ENCODE results near the gene NTM. TPM values are rescaled to one million over a fixed set of nuclear protein-coding genes. Genes with fewer than 3 reads are reported as not detected.

Gene NTM
- total RNA-seq, 1 donor from 2014 or later, result 82.7 TPM

DNA sequence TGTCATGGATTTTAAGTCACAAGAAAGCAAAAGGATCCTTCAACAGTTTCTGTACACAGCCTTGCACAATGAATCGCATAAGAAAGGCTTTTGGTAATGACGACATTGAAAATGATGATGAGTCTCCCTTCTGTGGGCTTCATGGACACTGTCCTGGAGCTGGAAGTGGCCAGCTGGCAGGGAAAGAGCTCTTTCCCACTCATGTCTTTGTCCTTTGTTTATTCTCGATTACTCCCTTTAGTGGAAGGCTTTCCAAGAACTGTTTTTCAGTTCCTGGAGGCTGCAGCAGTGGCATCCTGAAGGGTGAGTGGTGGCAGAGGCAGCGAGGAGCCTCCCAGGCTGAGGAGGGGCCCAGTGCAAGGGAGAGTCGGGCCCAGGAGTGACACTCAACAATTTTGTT is 505.2 kb downstream of the NTM start:
- H3K27ac Mint-ChIP-seq (ENCODE audit: unreplicated experiment), result no peak overlapping the region
- H3K36me3 Mint-ChIP-seq (ENCODE audit: unreplicated experiment), result no peaks in the 10 kb centered on the region
- H3K4me3 Mint-ChIP-seq (ENCODE audit: unreplicated experiment), result no peak overlapping the region
- DNase-seq (ENCODE audit: extremely low spot score, unreplicated experiment), result no peak
- no peaks in the 10 kb centered on the region for H3K9me3 Mint-ChIP-seq (ENCODE audit: unreplicated experiment)
- TF ChIP-seq, protein P1, sequence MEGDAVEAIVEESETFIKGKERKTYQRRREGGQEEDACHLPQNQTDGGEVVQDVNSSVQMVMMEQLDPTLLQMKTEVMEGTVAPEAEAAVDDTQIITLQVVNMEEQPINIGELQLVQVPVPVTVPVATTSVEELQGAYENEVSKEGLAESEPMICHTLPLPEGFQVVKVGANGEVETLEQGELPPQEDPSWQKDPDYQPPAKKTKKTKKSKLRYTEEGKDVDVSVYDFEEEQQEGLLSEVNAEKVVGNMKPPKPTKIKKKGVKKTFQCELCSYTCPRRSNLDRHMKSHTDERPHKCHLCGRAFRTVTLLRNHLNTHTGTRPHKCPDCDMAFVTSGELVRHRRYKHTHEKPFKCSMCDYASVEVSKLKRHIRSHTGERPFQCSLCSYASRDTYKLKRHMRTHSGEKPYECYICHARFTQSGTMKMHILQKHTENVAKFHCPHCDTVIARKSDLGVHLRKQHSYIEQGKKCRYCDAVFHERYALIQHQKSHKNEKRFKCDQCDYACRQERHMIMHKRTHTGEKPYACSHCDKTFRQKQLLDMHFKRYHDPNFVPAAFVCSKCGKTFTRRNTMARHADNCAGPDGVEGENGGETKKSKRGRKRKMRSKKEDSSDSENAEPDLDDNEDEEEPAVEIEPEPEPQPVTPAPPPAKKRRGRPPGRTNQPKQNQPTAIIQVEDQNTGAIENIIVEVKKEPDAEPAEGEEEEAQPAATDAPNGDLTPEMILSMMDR (IDR thresholded peaks at IDR 0.05), result no peak
- H3K4me1 Mint-ChIP-seq (ENCODE audit: unreplicated experiment), result no peaks in the 10 kb centered on the region
- no peaks in the 10 kb centered on the region for H3K27me3 Mint-ChIP-seq (ENCODE audit: unreplicated experiment)

DNA sequence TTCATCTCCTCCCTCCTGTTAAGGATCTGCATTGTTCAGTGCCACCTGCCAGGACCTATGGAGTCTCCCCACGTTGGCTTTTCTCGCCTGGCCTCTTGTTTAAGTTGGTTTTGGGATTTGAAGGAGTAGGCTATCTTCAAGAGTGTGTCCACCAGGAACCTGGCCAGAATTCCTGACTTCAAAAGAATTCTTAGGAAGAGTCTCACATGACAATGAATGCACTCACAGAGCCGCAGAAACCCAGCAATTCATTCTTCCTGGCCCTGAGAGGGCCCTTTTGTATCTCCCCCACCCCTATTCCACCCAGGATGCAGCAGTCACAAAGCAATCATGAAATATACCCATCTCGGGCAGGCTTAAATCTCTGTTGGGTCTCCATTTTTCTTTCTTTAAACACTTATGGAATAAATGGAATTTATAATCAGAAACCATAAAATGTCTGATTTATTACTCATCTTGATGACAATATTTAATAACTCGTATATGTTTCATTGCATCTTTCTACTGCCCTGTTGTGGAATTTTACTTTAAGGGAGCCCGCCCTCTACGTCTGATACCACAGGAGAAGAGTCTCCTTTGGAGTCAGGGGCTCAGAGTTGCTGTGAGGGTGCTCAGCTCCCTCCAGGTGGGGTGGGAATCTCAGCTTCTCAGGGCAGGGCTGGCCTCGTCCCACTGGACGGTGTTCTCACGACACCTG is 507.0 kb downstream of the NTM start:
- Mint-ChIP-seq H3K27me3 (ENCODE audit: unreplicated experiment) (no peaks in the 10 kb centered on the region), H3K4me3 (ENCODE audit: unreplicated experiment) (no peak overlapping the region), H3K27ac (ENCODE audit: unreplicated experiment) (no peak overlapping the region), H3K36me3 (ENCODE audit: unreplicated experiment) (no peaks in the 10 kb centered on the region), H3K4me1 (ENCODE audit: unreplicated experiment) (no peaks in the 10 kb centered on the region), H3K9me3 (ENCODE audit: unreplicated experiment) (no peaks in the 10 kb centered on the region)
- TF ChIP-seq, protein P1 (IDR thresholded peaks at IDR 0.05), result no peak
- no peak for DNase-seq (ENCODE audit: extremely low spot score, unreplicated experiment)

DNA sequence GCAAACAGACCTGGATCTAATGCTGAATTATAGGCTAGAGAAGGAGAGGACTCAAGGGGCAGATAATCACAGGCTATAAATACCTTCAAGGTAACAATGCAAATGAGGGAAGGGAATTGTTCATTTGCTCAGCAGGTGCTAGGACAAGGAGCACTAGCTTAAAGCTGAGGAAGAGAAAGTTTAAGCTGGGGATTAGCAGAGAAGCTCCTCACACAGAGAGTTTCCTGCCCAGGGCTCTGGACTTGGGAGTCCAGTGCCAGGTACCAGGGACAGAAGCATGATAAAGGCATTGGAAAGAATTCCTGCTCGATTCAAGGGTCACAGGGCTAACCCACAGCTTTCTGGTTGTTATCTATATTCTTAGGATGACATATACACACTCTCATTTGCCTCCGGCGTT is 509.9 kb downstream of the NTM start:
- no peak overlapping the region for H3K4me3 Mint-ChIP-seq (ENCODE audit: unreplicated experiment)
- no peaks in the 10 kb centered on the region for H3K36me3 Mint-ChIP-seq (ENCODE audit: unreplicated experiment)
- no peaks in the 10 kb centered on the region for H3K9me3 Mint-ChIP-seq (ENCODE audit: unreplicated experiment)
- no peaks in the 10 kb centered on the region for H3K27me3 Mint-ChIP-seq (ENCODE audit: unreplicated experiment)
- DNase-seq (ENCODE audit: extremely low spot score, unreplicated experiment), result no peak
- H3K27ac Mint-ChIP-seq (ENCODE audit: unreplicated experiment), result no peak overlapping the region
- TF ChIP-seq, protein P1 (IDR thresholded peaks at IDR 0.05), result no peak
- H3K4me1 Mint-ChIP-seq (ENCODE audit: unreplicated experiment), result no peaks in the 10 kb centered on the region

DNA sequence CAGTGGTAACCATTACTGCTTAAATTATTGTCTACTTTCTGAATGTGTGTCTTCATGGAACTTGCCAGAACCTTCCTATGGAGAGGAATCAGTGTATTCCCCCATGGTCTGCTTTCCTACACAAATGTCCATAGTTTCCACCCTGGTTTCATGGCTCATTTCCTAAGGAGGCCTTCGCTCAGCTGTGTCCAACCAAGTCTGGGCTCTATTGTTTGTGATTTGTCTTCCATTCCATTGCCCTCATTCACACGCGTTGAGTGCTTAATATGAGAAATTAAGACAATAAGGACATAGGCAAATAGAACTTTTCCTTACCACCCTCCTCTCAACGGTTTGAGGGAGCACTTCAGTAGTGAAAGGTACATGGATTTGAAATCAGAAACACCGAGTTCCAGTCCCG is 510.6 kb downstream of the NTM start:
- Mint-ChIP-seq H3K4me1 (ENCODE audit: unreplicated experiment) (no peaks in the 10 kb centered on the region), H3K36me3 (ENCODE audit: unreplicated experiment) (no peaks in the 10 kb centered on the region)

DNA sequence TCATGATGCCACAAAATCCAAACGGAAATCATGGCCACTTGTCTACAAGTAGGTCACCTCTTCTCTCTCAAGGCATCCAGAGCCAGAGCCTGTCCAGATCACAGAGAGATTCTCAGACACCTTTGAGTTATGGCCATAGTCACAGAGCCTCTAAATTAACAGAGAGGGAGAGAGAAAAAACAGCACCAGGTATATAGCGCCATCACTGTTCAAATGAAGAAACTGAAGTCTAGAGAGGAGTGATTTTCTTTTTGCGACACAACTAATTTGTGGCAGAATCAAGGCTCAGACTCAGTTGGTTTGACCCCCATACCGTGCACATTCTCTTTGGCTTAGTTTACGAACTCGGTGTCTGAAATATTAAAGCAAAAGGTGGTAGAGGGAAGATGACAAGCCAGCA is 512.9 kb downstream of the NTM start:
- Mint-ChIP-seq H3K27me3 (ENCODE audit: unreplicated experiment) (no peaks in the 10 kb centered on the region), H3K4me3 (ENCODE audit: unreplicated experiment) (no peak overlapping the region), H3K27ac (ENCODE audit: unreplicated experiment) (no peak overlapping the region), H3K36me3 (ENCODE audit: unreplicated experiment) (no peaks in the 10 kb centered on the region), H3K9me3 (ENCODE audit: unreplicated experiment) (no peaks in the 10 kb centered on the region), H3K4me1 (ENCODE audit: unreplicated experiment) (peaks cover 3% of the 10 kb centered on the region)
- TF ChIP-seq, protein P1 (IDR thresholded peaks at IDR 0.05), result no peak
- DNase-seq (ENCODE audit: extremely low spot score, unreplicated experiment), result no peak

More for the DNA sequence above, 510.6 kb downstream of the NTM start:
- Mint-ChIP-seq H3K4me3 (ENCODE audit: unreplicated experiment) (no peak overlapping the region), H3K9me3 (ENCODE audit: unreplicated experiment) (no peaks in the 10 kb centered on the region), H3K27ac (ENCODE audit: unreplicated experiment) (no peak overlapping the region), H3K27me3 (ENCODE audit: unreplicated experiment) (no peaks in the 10 kb centered on the region)
- TF ChIP-seq, protein P1 (IDR thresholded peaks at IDR 0.05), result no peak
- no peak for DNase-seq (ENCODE audit: extremely low spot score, unreplicated experiment)

Data from osteocyte (in vitro differentiated cells).